Activated CD4-positive, alpha-beta T cell treated with anti-CD3 and anti-CD28 coated beads for 36 hours (primary cell): ENCODE data around the gene THAP4. TPM values are rescaled to one million over a fixed set of nuclear protein-coding genes. Genes with fewer than 3 reads are reported as not detected.
A peak's percentile ranks its signal among the peaks of the same experiment; 100 is the strongest.

ENCODE experiments used
- ATAC-seq: fragments of 200-7000 bp; cut with Tn5 transposase; one replicate; pipeline ENCODE4 v1.10.0; 2021; ENCODE audit warnings: mild to moderate bottlenecking, moderate library complexity
- CTCF ChIA-PET: fragments of 350-600 bp; sonication (Branson Sonifier 250); formaldehyde crosslinking; loops from one replicate; lab custom pipeline; 2021; ENCODE audit warnings: antibody characterized with exemption; lab: Charles Lee
- POLR2A ChIA-PET: fragments of 350-600 bp; sonication (Branson Sonifier 250); formaldehyde crosslinking; loops from one replicate; lab custom pipeline; 2021; ENCODE audit warnings: antibody characterized with exemption, inconsistent platforms; lab: Charles Lee
- DNase-seq: peaks from one replicate; pipeline ENCODE4 v3.0.0-alpha.2; 2020
- H3K27ac Mint-ChIP-seq: one replicate; pipeline ENCODE4 v1.8.0; 2021; ENCODE audit warnings: mixed read lengths
- H3K27me3 Mint-ChIP-seq: one replicate; pipeline ENCODE4 v1.8.0; 2021; ENCODE audit warnings: mixed read lengths
- H3K36me3 Mint-ChIP-seq: one replicate; pipeline ENCODE4 v1.8.0; 2021; ENCODE audit warnings: low read depth, mixed read lengths
- H3K4me1 Mint-ChIP-seq: one replicate; pipeline ENCODE4 v1.8.0; 2021; ENCODE audit warnings: mixed read lengths
- H3K4me3 Mint-ChIP-seq: one replicate; pipeline ENCODE4 v1.8.0; 2021; ENCODE audit warnings: mild to moderate bottlenecking, moderate library complexity, mixed read lengths
- H3K9me3 Mint-ChIP-seq: one replicate; pipeline ENCODE4 v1.8.0; 2021; ENCODE audit warnings: low read depth, mixed read lengths
- intact Hi-C, 2 experiments: fragments of 100-400 bp; cut with DNase I in 1 of 2; cut with micrococcal nuclease in 1 of 2; formaldehyde crosslinking; loops; one replicate each; pipeline versions ENCODE4 v1.14.2 to v1.15.1; 2022 to 2024; cut with DNase I, micrococcal nuclease
- total RNA-seq, 2 experiments: library from RNA; stranded (reverse); gene quantifications; one replicate each; pipeline ENCODE4 v1.2.3, GENCODE V29; 2021

The THAP4 gene
- total RNA-seq, 2 experiments from 2014 or later, result 42.5 to 54.1 TPM

- no peaks in the 10 kb centered on the region for H3K9me3 Mint-ChIP-seq
- peak overlapping the region; percentile 71 for H3K27ac Mint-ChIP-seq
- H3K36me3 Mint-ChIP-seq, result peaks cover 34% of the 10 kb centered on the region
- ATAC-seq, result peak; percentile 45
- H3K4me3 Mint-ChIP-seq, result peak overlapping the region; percentile 77
- ChIA-PET POLR2A (interaction anchor here (1.4 kb wide), 1 partner anchor 50 kb away, joined by 3 read pairs; the partner anchor contains the start of gene DTYMK), CTCF (no interaction called here)
- peak; percentile 59 for DNase-seq
- intact Hi-C loops, result loop anchor here (1.0 to 5.0 kb wide), 17 partner anchors 16 to 1076 kb away; partner anchors contain the start of genes DTYMK (in 2 of the 2), D2HGDH (in 1 of the 2), DUSP28 (in 1 of the 2) and FARP2 (in 1 of the 2)
- no peaks in the 10 kb centered on the region for H3K27me3 Mint-ChIP-seq
- peaks cover 43% of the 10 kb centered on the region for H3K4me1 Mint-ChIP-seq
Measured at GRCh38 chr2:241636182-241637017, 558 bp downstream of the THAP4 start.

DNA sequence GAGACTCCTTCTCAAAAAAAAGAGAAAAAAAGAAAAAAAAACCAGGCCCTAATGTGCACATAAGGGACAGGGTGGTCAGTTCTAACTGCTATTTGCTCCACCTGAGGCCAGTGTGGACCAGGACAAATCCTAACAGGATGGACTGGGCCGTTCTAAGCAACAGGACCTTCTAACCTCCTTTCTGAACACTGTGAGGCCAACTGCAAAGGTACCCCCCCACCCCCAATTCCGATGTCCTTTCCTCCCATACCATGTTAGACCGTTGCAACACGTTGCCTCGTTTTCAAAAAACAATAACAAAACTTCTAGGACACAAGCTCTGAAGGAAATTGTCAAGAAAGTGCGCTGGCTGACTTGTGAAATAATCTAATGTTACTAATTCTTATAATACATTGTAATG, 1.2 kb downstream of the THAP4 start:
- no peaks in the 10 kb centered on the region for H3K27me3 Mint-ChIP-seq
- H3K4me3 Mint-ChIP-seq, result peak overlapping the region; percentile 77
- H3K9me3 Mint-ChIP-seq, result no peaks in the 10 kb centered on the region
- ChIA-PET POLR2A (no interaction called here), CTCF (no interaction called here)
- peaks cover 39% of the 10 kb centered on the region for H3K4me1 Mint-ChIP-seq
- intact Hi-C loops, result loop anchor here (1.0 to 5.0 kb wide), 5 partner anchors 243 to 1075 kb away; partner anchors contain the start of gene DUSP28 (in 1 of the 2)
- no peak for ATAC-seq
- H3K27ac Mint-ChIP-seq, result peak overlapping the region; percentile 71
- DNase-seq, result no peak
- H3K36me3 Mint-ChIP-seq, result peaks cover 35% of the 10 kb centered on the region

DNA sequence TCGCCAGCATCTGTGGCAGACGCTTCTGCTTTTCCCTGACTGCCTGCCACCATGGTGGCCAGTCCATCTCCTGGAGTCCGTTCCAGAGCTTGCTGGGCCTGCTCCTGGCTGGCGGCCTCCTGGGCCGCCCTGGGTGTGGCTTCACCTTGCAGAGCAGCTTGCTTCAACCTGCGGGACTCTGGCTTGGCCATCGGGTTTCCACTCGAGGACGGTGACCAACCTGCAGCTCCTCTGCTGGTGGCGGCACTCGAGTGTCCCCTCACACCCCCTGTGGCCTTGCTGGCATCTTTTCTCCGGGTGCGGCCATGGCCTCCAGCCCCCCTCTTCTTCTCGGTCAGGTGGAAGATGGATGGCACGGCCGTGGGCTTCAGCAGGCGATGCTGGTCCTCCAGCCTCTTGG, 3.4 kb downstream of the THAP4 start:
- Mint-ChIP-seq H3K27ac (no peak overlapping the region), H3K27me3 (no peaks in the 10 kb centered on the region), H3K4me3 (no peak overlapping the region), H3K36me3 (peaks cover 27% of the 10 kb centered on the region), H3K9me3 (no peaks in the 10 kb centered on the region), H3K4me1 (peaks cover 20% of the 10 kb centered on the region)
- ATAC-seq (no peak), DNase-seq (no peak)
- POLR2A ChIA-PET, result no interaction called here
- CTCF ChIA-PET, result interaction anchor here (0.8 to 1.5 kb wide), 3 partner anchors 9 to 577 kb away, joined by 3 read pairs; no protein-coding TSS in a partner anchor
- intact Hi-C loops, result no loop called here

- Mint-ChIP-seq H3K27me3 (no peaks in the 10 kb centered on the region), H3K4me3 (no peak overlapping the region), H3K36me3 (peaks cover 34% of the 10 kb centered on the region), H3K27ac (no peak overlapping the region), H3K9me3 (no peaks in the 10 kb centered on the region), H3K4me1 (peaks cover 14% of the 10 kb centered on the region)
- no peak for ATAC-seq
- CTCF ChIA-PET, result interaction anchor here (0.8 to 1.5 kb wide), 3 partner anchors 10 to 15 kb away, joined by 3 read pairs; no protein-coding TSS in a partner anchor
- intact Hi-C loops, result no loop called here
- POLR2A ChIA-PET, result interaction anchor here (0.6 kb wide), 1 partner anchor 126 kb away, joined by 4 read pairs; no protein-coding TSS in a partner anchor
- DNase-seq, result no peak
Measured at GRCh38 chr2:241632478-241633325, 4.3 kb downstream of the THAP4 start.

- Mint-ChIP-seq H3K9me3 (no peaks in the 10 kb centered on the region), H3K27me3 (no peaks in the 10 kb centered on the region), H3K4me3 (no peak overlapping the region), H3K27ac (no peak overlapping the region), H3K4me1 (peaks cover 5% of the 10 kb centered on the region), H3K36me3 (peaks cover 39% of the 10 kb centered on the region)
- ATAC-seq (no peak), DNase-seq (no peak)
- POLR2A ChIA-PET, result no interaction called here
- intact Hi-C loops, result no loop called here
- CTCF ChIA-PET, result no interaction called here
Measured at GRCh38 chr2:241629762-241630435, 7.1 kb downstream of the THAP4 start.

DNA sequence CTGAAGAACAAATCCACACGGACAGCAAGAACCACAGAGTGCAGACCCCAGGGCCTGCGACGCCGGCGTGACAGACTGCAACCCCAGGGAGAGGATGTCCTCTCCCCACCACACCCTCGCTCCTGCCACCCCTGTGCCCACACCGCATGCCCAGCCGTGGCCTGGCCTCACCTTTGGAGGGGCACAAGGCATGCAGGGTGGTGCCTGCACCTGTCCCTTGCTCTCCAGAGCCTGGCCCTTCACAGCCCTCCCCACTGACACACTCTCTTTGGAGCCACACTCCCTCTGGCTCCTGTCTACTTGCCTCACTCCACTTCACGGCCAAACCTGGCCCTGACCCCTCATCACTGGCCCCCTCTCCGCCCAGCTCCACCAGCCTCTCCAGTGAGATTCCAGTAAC, 9.3 kb downstream of the THAP4 start:
- DNase-seq (no peak), ATAC-seq (no peak)
- H3K27ac Mint-ChIP-seq, result no peak overlapping the region
- ChIA-PET POLR2A (no interaction called here), CTCF (no interaction called here)
- no peaks in the 10 kb centered on the region for H3K27me3 Mint-ChIP-seq
- H3K36me3 Mint-ChIP-seq, result peaks cover 30% of the 10 kb centered on the region
- H3K4me1 Mint-ChIP-seq, result peaks cover 1% of the 10 kb centered on the region
- intact Hi-C loops, result no loop called here
- no peaks in the 10 kb centered on the region for H3K9me3 Mint-ChIP-seq
- H3K4me3 Mint-ChIP-seq, result no peak overlapping the region

DNA sequence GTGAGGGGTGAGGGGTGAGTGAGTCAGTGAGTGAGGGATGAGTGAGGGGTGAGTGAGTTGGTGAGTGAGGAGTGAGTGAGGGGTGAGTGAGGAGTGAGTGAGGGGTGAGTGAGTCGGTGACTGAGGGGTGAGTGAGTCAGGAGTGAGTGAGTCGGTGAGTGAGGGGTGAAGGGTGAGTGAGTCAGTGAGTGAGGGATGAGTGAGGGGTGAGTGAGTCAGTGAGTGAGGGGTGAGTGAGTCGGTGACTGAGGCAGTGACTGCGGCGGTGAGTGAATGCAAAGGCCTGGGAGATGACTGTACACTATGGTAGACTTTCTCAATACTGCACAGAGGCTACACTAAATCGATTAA, 16.6 kb downstream of the THAP4 start:
- Mint-ChIP-seq H3K4me3 (peak overlapping the region; percentile 38), H3K27me3 (no peaks in the 10 kb centered on the region), H3K36me3 (peaks cover 39% of the 10 kb centered on the region), H3K27ac (peak overlapping the region; percentile 88), H3K4me1 (peaks cover 51% of the 10 kb centered on the region), H3K9me3 (peaks cover 20% of the 10 kb centered on the region)
- DNase-seq (peak; percentile 90), ATAC-seq (peak; percentile 89)
- intact Hi-C loops, result loop anchor here in 1 of 2 experiments (1.0 to 5.0 kb wide), 9 partner anchors 10 to 998 kb away; partner anchors contain the start of genes ATG4B, DTYMK, HDLBP and SEPTIN2
- POLR2A ChIA-PET, result no interaction called here
- CTCF ChIA-PET, result no interaction called here

DNA sequence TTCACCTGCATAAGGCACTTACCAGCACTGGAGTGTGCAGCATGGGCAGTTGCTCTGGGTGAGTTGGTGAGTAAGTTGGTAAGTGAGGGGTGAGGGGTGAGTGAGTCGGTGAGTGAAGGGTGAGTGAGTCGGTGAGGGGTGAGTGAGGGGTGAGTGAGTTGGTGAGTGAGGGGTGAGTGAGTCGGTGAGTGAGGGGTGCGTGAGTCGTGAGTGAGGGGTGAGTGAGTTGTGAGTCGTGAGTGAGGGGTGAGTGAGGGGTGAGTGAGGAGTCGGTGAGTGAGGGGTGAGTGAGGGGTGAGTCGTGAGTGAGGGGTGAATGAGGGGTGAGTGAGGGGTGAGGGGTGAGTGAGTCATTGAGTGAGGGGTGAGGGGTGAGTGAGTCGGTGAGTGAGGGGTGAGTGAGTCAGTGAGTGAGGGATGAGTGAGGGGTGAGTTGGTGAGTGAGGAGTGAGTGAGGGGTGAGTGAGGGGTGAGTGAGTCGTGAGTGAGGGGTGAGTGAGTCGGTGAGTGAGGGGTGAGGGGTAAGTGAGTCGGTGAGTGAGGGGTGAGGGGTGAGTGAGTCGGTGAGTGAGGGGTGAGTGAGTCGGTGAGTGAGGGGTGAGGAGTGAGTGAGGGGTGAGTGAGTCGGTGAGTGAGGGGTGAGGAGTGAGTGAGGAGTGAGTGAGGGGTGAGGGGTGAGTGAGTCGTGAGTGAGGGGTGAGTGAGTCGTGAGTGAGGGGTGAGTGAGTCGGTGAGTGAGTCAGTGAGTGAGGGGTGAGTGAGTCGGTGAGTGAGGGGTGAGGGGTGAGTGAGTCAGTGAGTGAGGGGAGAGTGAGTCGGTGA, 17.1 kb downstream of the THAP4 start:
- peaks cover 39% of the 10 kb centered on the region for H3K36me3 Mint-ChIP-seq
- ChIA-PET POLR2A (no interaction called here), CTCF (no interaction called here)
- H3K27ac Mint-ChIP-seq, result peak overlapping the region; percentile 98
- peaks cover 51% of the 10 kb centered on the region for H3K4me1 Mint-ChIP-seq
- H3K4me3 Mint-ChIP-seq, result no peak overlapping the region
- no peaks in the 10 kb centered on the region for H3K27me3 Mint-ChIP-seq
- DNase-seq (peak; percentile 64), ATAC-seq (peak; percentile 25)
- peaks cover 20% of the 10 kb centered on the region for H3K9me3 Mint-ChIP-seq
- intact Hi-C loops, result loop anchor here (1.0 to 10.0 kb wide), 12 partner anchors 10 to 998 kb away; partner anchors contain the start of genes ATG4B (in 1 of the 2), DTYMK (in 1 of the 2), FARP2 (in 1 of the 2) and HDLBP (in 1 of the 2)

DNA sequence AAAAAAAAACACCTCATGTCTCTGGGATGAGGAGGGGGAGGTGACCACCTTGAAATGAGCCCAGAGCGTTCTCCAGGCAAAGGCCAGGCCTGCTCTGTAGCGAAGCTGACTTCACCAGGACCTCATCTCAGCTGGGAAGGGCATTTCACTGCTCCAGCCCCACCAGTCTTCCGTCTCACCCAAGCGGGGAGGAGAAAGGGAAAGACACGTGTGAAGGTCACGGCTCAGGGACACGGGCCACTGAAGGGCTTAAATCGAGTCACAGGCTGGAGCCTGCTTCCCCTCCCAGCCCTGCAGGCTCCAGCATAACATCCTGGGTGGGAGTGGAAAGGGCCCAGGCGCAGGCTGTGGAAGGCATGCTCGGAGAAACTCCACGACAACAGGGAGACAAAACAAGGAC, 18.1 kb downstream of the THAP4 start:
- ChIA-PET POLR2A (no interaction called here), CTCF (interaction anchor here (0.8 kb wide), 1 partner anchor 382 kb away, joined by 3 read pairs; no protein-coding TSS in a partner anchor)
- Mint-ChIP-seq H3K4me3 (no peak overlapping the region), H3K4me1 (peaks cover 51% of the 10 kb centered on the region), H3K9me3 (peaks cover 20% of the 10 kb centered on the region), H3K36me3 (peaks cover 39% of the 10 kb centered on the region), H3K27me3 (no peaks in the 10 kb centered on the region), H3K27ac (peak overlapping the region; percentile 98)
- no peak for ATAC-seq
- no peak for DNase-seq
- intact Hi-C loops, result loop anchor here (5.0 to 10.0 kb wide), 3 partner anchors 174 to 517 kb away; partner anchors contain the start of genes FARP2 (in 1 of the 2) and MTERF4 (in 1 of the 2)

- POLR2A ChIA-PET, result interaction anchor here (1.0 kb wide), 1 partner anchor 104 kb away, joined by 4 read pairs; no protein-coding TSS in a partner anchor
- intact Hi-C loops, result loop anchor here (5.0 to 10.0 kb wide), 3 partner anchors 174 to 516 kb away; partner anchors contain the start of genes FARP2 (in 1 of the 2) and MTERF4 (in 1 of the 2)
- Mint-ChIP-seq H3K4me1 (peaks cover 51% of the 10 kb centered on the region), H3K36me3 (peaks cover 39% of the 10 kb centered on the region), H3K27ac (peak overlapping the region; percentile 98), H3K9me3 (peaks cover 20% of the 10 kb centered on the region), H3K27me3 (no peaks in the 10 kb centered on the region), H3K4me3 (peak overlapping the region; percentile 33)
- DNase-seq (no peak), ATAC-seq (no peak)
- CTCF ChIA-PET, result interaction anchor here (0.5 to 1.2 kb wide), 4 partner anchors 14 to 382 kb away, joined by 3 read pairs; partner anchors contain the start of gene ATG4B
Measured at GRCh38 chr2:241618296-241618805, 18.6 kb downstream of the THAP4 start.
